Keratinocyte (primary cell): ENCODE measurements around the gene CUEDC1.

Experiments
- CTCF ChIP-seq, 3 experiments: IDR thresholded peaks in 1 of 3; conservative IDR thresholded peaks in 1 of 3; optimal IDR thresholded peaks in 1 of 3; 2 replicates in 2 of 3; 3 replicates in 1 of 3; pipeline versions ENCODE3 to v1.5.1; 2011; ENCODE audit warnings: low read length in 3 of 3, mild to moderate bottlenecking in 3 of 3, moderate library complexity in 2 of 3, control low read depth in 1 of 3, inconsistent platforms in 1 of 3; ENCODE audit not compliant: insufficient read depth in 2 of 3; ENCODE audit errors: extremely low read depth in 1 of 3
- EZH2 ChIP-seq: IDR thresholded peaks from one replicate; pipeline ENCODE4 v1.6.1; 2012; ENCODE audit warnings: inconsistent platforms, mild to moderate bottlenecking, low read length, moderate library complexity

- no peak for TF ChIP-seq CTCF (optimal IDR thresholded peaks at IDR 0.05 in 1 of 3, IDR thresholded peaks at IDR 0.05 in 1 of 3, conservative IDR thresholded peaks at IDR 0.05 in 1 of 3; ENCODE audit: extremely low read depth in 1 of 3, insufficient read depth in 2 of 3, low read length in 3 of 3)
- no peak for TF ChIP-seq EZH2
Observed at GRCh38 chr17:57874058-57874419, 81.2 kb downstream of the CUEDC1 start.
